ENCODE results near the gene SCNN1G.

DNA sequence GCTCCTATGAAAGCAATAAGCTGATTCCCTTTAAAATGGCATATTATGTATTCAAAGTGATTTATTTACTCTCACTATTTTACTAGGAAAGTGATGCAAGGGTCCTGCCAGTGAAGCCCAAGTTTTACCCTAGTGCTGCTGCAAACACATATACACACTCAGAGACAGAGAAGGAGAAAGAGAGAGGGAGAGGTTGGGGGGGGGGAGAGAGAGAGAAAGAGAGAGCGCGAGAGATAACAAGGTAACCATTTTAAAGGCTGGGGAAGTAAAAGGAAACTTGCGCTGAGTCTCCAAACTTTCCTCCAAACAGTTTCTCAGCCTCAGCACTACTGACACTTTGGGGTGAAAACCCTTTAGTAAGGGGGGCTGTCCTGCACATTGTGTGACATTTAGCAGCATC, 39.2 kb upstream of the SCNN1G start:
- TF ChIP-seq EZH2 (IDR thresholded peaks at IDR 0.05; ENCODE audit: insufficient read depth, poor library complexity, severe bottlenecking), result no peak
- TF ChIP-seq EZH2phosphoT487 (IDR thresholded peaks at IDR 0.05; ENCODE audit: insufficient read depth, low read depth), result no peak

Data from GM23248 (cell line).